Keratinocyte (primary cell): ENCODE measurements around the gene SPPL2B. TPM values are rescaled to one million over a fixed set of nuclear protein-coding genes. Genes with fewer than 3 reads are reported as not detected.

Source experiments
- DNase-seq: peaks from one replicate; pipeline ENCODE4 v3.0.0-alpha.2; 2011; ENCODE audit warnings: low read depth, missing footprints, low spot score
- FAIRE-seq: peaks from 2 replicates; lab custom pipeline; 2011; peaks lifted over from hg19 to GRCh38; lab: Jason Lieb, UNC
- H2AFZ ChIP-seq: 2 replicates; pipeline ENCODE4 v1.6.0; 2012; ENCODE audit warnings: low read length, control low read depth, inconsistent platforms; ENCODE audit not compliant: control insufficient read depth
- H3K27ac ChIP-seq: 2 replicates; pipeline ENCODE4 v1.5.1; 2011; ENCODE audit warnings: low read length; ENCODE audit not compliant: control insufficient read depth, insufficient read depth
- H3K27me3 ChIP-seq: 3 replicates; pipeline ENCODE4 v1.6.0; 2011; ENCODE audit warnings: low read length; ENCODE audit not compliant: control insufficient read depth, insufficient read depth; ENCODE audit errors: extremely low read depth
- H3K36me3 ChIP-seq, 2 experiments: 2 replicates in 1 of 2; 3 replicates in 1 of 2; pipeline ENCODE4 v1.5.1; 2011; ENCODE audit warnings: low read length in 2 of 2, mild to moderate bottlenecking in 1 of 2; ENCODE audit not compliant: control insufficient read depth in 2 of 2, insufficient read depth in 2 of 2; ENCODE audit errors: extremely low read depth in 1 of 2
- H3K4me1 ChIP-seq: 3 replicates; pipeline ENCODE4 v1.5.1; 2011; ENCODE audit warnings: low read length; ENCODE audit not compliant: control insufficient read depth, insufficient read depth; ENCODE audit errors: extremely low read depth
- H3K4me2 ChIP-seq: 3 replicates; pipeline ENCODE4 v1.6.0; 2011; ENCODE audit warnings: low read depth, low read length; ENCODE audit not compliant: control insufficient read depth, insufficient read depth; ENCODE audit errors: extremely low read depth
- H3K4me3 ChIP-seq, 3 experiments: fragments of 200-600 bp in 1 of 3; sonication (generic) in 1 of 3; 2 replicates in 2 of 3; 3 replicates in 1 of 3; pipeline ENCODE4 v1.5.1; 2011 to 2016; ENCODE audit warnings: low read length in 3 of 3, mild to moderate bottlenecking in 3 of 3, control low read depth in 2 of 3, inconsistent platforms in 1 of 3, low read depth in 1 of 3, mixed read lengths in 1 of 3, mixed run types in 1 of 3, moderate library complexity in 1 of 3; ENCODE audit not compliant: control insufficient read depth in 2 of 3, insufficient read depth in 2 of 3; ENCODE audit errors: extremely low read depth in 1 of 3
- H3K79me2 ChIP-seq: 2 replicates; pipeline ENCODE4 v1.6.0; 2012; ENCODE audit warnings: low read length; ENCODE audit not compliant: control insufficient read depth, insufficient read depth
- H3K9ac ChIP-seq: 3 replicates; pipeline ENCODE4 v1.6.0; 2011; ENCODE audit warnings: low read length; ENCODE audit not compliant: control insufficient read depth, insufficient read depth; ENCODE audit errors: extremely low read depth
- H3K9me1 ChIP-seq: 3 replicates; pipeline ENCODE4 v1.6.0; 2011; ENCODE audit warnings: low read length; ENCODE audit not compliant: control insufficient read depth, insufficient read depth; ENCODE audit errors: extremely low read depth
- H3K9me3 ChIP-seq: 2 replicates; pipeline ENCODE4 v1.5.1; 2012; ENCODE audit warnings: low read depth, low read length; ENCODE audit not compliant: control insufficient read depth
- H4K20me1 ChIP-seq: 3 replicates; pipeline ENCODE4 v1.6.0; 2011; ENCODE audit warnings: low read length; ENCODE audit not compliant: control insufficient read depth, insufficient read depth; ENCODE audit errors: extremely low read depth
- CTCF ChIP-seq, 3 experiments: IDR thresholded peaks in 1 of 3; conservative IDR thresholded peaks in 1 of 3; optimal IDR thresholded peaks in 1 of 3; 2 replicates in 2 of 3; 3 replicates in 1 of 3; pipeline versions ENCODE3 to v1.5.1; 2011; ENCODE audit warnings: low read length in 3 of 3, mild to moderate bottlenecking in 3 of 3, moderate library complexity in 2 of 3, control low read depth in 1 of 3, inconsistent platforms in 1 of 3; ENCODE audit not compliant: insufficient read depth in 2 of 3; ENCODE audit errors: extremely low read depth in 1 of 3
- EZH2 ChIP-seq: IDR thresholded peaks from one replicate; pipeline ENCODE4 v1.6.1; 2012; ENCODE audit warnings: inconsistent platforms, mild to moderate bottlenecking, low read length, moderate library complexity
- dilution Hi-C: fragments of 300-500 bp; cut with MboI; formaldehyde crosslinking; loops from one replicate; pipeline ENCODE4 v1.7.0; 2020; ENCODE audit warnings: low sequenced_read_pairs; ENCODE audit not compliant: extremely low pct_ligation_motif_present
- polyA plus RNA-seq, 5 experiments: library from polyadenylated mRNA; depleted of rRNA in 3 of 5; stranded (reverse) in 3 of 5; stranded (forward) in 1 of 5; unstranded in 1 of 5; fragments of >200 nt; gene quantifications; 1 replicate in 1 of 5; 2 replicates in 3 of 5; 3 replicates in 1 of 5; pipeline versions ENCODE4 v1.2.1 to v1.2.3, GENCODE V29; 2011 to 2012; ENCODE audit warnings: missing spikeins in 2 of 5, low read depth in 1 of 5, low replicate concordance in 1 of 5

The SPPL2B gene
- polyA plus RNA-seq, 1 donor (not counting 4 experiments of a cell fraction or from before 2014, with no cell fraction given), result 9.3 TPM

GRCh38 chr19:2352121-2352520, 23.6 kb downstream of the SPPL2B start:
- Histone ChIP-seq H2AFZ (no peak overlapping the region), H3K27me3 (no peaks in the 10 kb centered on the region), H3K9me3 (no peaks in the 10 kb centered on the region), H3K4me1 (no peaks in the 10 kb centered on the region), H3K4me3 (no peak overlapping the region), H3K4me2 (no peak overlapping the region), H3K36me3 (peaks cover 0 to 14% of the 10 kb centered on the region in 2 experiments), H3K9ac (no peak overlapping the region), H4K20me1 (no peaks in the 10 kb centered on the region), H3K9me1 (no peaks in the 10 kb centered on the region), H3K79me2 (no peaks in the 10 kb centered on the region), H3K27ac (no peak overlapping the region)
- TF ChIP-seq CTCF (optimal IDR thresholded peaks at IDR 0.05 in 1 of 3, IDR thresholded peaks at IDR 0.05 in 1 of 3, conservative IDR thresholded peaks at IDR 0.05 in 1 of 3; ENCODE audit: extremely low read depth in 1 of 3, insufficient read depth in 2 of 3, low read length in 3 of 3), result no peak
- no peak for TF ChIP-seq EZH2
- dilution Hi-C loops, result no loop called here
- FAIRE-seq (no peak), DNase-seq (no peak)

- H4K20me1 ChIP-seq, result no peaks in the 10 kb centered on the region
- DNase-seq (no peak), FAIRE-seq (no peak)
- no peaks in the 10 kb centered on the region for H3K9me1 ChIP-seq
- no peaks in the 10 kb centered on the region for H3K4me1 ChIP-seq
- no peak overlapping the region for H3K4me3 ChIP-seq
- peaks cover 0 to 14% of the 10 kb centered on the region in 2 experiments for H3K36me3 ChIP-seq
- no peak overlapping the region for H3K27ac ChIP-seq
- TF ChIP-seq CTCF (optimal IDR thresholded peaks at IDR 0.05 in 1 of 3, IDR thresholded peaks at IDR 0.05 in 1 of 3, conservative IDR thresholded peaks at IDR 0.05 in 1 of 3; ENCODE audit: extremely low read depth in 1 of 3, insufficient read depth in 2 of 3, low read length in 3 of 3) (no peak), EZH2 (no peak)
- no peak overlapping the region for H2AFZ ChIP-seq
- no peak overlapping the region for H3K4me2 ChIP-seq
- dilution Hi-C loops, result no loop called here
- no peak overlapping the region for H3K9ac ChIP-seq
- peaks cover 4% of the 10 kb centered on the region for H3K27me3 ChIP-seq
- H3K79me2 ChIP-seq, result no peaks in the 10 kb centered on the region
- H3K9me3 ChIP-seq, result no peaks in the 10 kb centered on the region
Observed at GRCh38 chr19:2353159-2353886, 24.8 kb downstream of the SPPL2B start.
